Nephron (organoid): ENCODE measurements around the gene SLC5A1.
"Not testable (repeated sequence)": the region's sequence is repeated elsewhere in the genome, so short reads cannot be mapped to it uniquely, and the experiment has no call there.

Source experiments
- H3K27ac Mint-ChIP-seq, 3 experiments: 2 replicates each; pipeline ENCODE4 v1.8.0; 2020; ENCODE audit warnings: mixed read lengths in 3 of 3, mild to moderate bottlenecking in 2 of 3, moderate library complexity in 1 of 3
- H3K27me3 Mint-ChIP-seq: 2 replicates; pipeline ENCODE4 v1.8.0; 2021; ENCODE audit warnings: low read depth, mild to moderate bottlenecking, moderate library complexity, mixed read lengths
- H3K36me3 Mint-ChIP-seq: 2 replicates; pipeline ENCODE4 v1.8.0; 2020; ENCODE audit warnings: low read depth, mixed read lengths
- H3K4me1 Mint-ChIP-seq: 2 replicates; pipeline ENCODE4 v1.8.0; 2020; ENCODE audit warnings: mixed read lengths
- H3K4me3 Mint-ChIP-seq, 3 experiments: 2 replicates each; pipeline ENCODE4 v1.8.0; 2020; ENCODE audit warnings: mild to moderate bottlenecking in 3 of 3, mixed read lengths in 3 of 3, moderate library complexity in 2 of 3
- H3K9me3 Mint-ChIP-seq: 2 replicates; pipeline ENCODE4 v1.8.0; 2020; ENCODE audit warnings: mixed read lengths
- TF ChIP-seq, protein P1 (sequence below), 3 experiments: fragments of 200-600 bp; sonication (generic); IDR thresholded peaks; one replicate each; pipeline ENCODE4 v1.5.0; 2021; ENCODE audit warnings: antibody characterized with exemption in 3 of 3; ENCODE audit not compliant: unreplicated experiment in 3 of 3

The SLC5A1 gene

DNA sequence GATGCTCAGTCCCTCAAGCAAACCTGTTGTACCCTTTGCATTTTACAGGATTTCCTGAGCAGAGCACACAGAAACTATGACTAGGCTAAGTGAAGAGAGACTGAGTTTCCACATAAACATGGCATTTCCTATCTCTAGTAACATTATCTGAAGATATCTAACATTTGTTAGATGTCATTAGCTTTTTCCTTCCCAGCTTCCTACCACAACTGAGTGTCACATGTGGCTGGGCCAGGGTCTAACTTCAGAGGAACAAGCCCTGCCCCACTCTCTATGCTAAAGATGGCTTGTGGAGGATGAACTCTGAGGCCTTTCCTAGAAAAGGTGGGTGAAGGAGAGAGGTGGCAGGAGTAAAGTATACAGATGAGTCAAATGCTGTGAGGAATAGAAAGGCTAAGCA, 99.5 kb downstream of the SLC5A1 start:
- Mint-ChIP-seq H3K9me3 (peaks cover 5% of the 10 kb centered on the region), H3K4me1 (no peaks in the 10 kb centered on the region), H3K36me3 (no peaks in the 10 kb centered on the region), H3K4me3 (no peak overlapping the region), H3K27me3 (no peaks in the 10 kb centered on the region), H3K27ac (no peak overlapping the region)
- TF ChIP-seq, protein P1, sequence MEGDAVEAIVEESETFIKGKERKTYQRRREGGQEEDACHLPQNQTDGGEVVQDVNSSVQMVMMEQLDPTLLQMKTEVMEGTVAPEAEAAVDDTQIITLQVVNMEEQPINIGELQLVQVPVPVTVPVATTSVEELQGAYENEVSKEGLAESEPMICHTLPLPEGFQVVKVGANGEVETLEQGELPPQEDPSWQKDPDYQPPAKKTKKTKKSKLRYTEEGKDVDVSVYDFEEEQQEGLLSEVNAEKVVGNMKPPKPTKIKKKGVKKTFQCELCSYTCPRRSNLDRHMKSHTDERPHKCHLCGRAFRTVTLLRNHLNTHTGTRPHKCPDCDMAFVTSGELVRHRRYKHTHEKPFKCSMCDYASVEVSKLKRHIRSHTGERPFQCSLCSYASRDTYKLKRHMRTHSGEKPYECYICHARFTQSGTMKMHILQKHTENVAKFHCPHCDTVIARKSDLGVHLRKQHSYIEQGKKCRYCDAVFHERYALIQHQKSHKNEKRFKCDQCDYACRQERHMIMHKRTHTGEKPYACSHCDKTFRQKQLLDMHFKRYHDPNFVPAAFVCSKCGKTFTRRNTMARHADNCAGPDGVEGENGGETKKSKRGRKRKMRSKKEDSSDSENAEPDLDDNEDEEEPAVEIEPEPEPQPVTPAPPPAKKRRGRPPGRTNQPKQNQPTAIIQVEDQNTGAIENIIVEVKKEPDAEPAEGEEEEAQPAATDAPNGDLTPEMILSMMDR (IDR thresholded peaks at IDR 0.05; ENCODE audit: unreplicated experiment in 3 of 3) = no peak

DNA sequence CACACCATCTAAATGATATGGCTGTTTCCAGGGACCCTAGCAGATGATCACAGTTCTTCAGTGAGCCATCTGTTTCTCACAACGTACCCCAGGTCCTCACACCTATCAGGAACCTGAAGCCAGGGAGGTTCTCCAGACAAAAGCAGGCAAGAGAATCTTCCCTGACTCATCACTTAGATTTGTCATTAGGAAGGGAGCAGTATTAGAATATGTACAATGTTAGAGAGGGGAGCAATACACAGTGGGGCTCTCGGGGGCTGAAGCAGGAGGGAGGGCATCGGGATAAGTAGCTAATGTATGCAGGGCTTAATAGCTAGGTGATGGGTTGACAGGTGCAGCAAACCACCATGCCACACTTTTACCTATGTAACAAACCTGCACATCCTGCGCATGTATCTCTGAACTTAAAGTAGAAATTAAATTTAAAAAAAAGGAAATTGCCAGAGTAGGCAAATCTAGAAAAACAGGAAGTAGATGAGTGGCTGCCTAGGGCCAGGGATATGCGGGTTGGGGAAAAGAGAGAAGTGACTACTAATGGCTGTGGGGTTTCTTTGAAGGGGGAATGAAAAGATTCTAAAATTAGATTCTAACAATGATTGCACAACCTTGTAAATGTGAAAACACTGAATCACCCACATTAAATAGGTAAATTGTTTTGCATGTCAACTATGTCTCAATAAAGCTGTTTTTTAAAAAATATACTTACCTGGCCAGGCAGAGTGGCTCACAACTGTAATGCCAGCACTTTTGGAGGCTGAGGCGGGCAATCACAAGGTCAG, 101.6 kb downstream of the SLC5A1 start:
- Mint-ChIP-seq H3K27me3 (no peaks in the 10 kb centered on the region), H3K36me3 (no peaks in the 10 kb centered on the region)
- TF ChIP-seq, protein P1 (IDR thresholded peaks at IDR 0.05; ENCODE audit: unreplicated experiment in 3 of 3) = no peak

DNA sequence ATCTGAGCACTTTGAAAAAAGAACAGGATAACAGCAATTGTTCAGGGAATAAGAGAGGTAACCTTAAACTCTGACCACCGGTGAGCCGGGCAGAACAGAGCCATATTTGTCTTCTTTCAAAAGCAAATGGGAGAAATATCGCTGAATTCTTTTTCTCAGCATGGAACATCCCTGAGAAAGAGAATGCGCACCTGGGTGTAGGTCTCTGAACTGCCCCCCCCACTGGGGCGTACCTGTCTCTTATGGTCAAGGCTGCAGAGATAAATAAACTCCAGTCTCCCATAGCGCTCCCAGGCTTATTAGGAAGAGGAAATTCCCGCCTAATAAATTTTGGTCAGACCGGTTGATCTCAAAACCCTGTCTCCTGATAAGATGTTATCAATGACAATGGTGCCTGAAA, 104.1 kb downstream of the SLC5A1 start:
- not testable (repeated sequence) for H3K4me1 Mint-ChIP-seq, H3K4me3 Mint-ChIP-seq

More for the DNA sequence above, 101.6 kb downstream of the SLC5A1 start:
- no peaks in the 10 kb centered on the region for H3K4me1 Mint-ChIP-seq
- no peak overlapping the region for H3K27ac Mint-ChIP-seq
- peaks cover 10% of the 10 kb centered on the region for H3K9me3 Mint-ChIP-seq
- no peak overlapping the region for H3K4me3 Mint-ChIP-seq

GRCh38 chr22:32148372-32148771, 105.3 kb downstream of the SLC5A1 start:
- not testable (repeated sequence) for H3K9me3 Mint-ChIP-seq, H3K4me3 Mint-ChIP-seq, H3K27ac Mint-ChIP-seq, H3K4me1 Mint-ChIP-seq, H3K27me3 Mint-ChIP-seq, H3K36me3 Mint-ChIP-seq

More for the DNA sequence above, 104.1 kb downstream of the SLC5A1 start:
- H3K36me3 Mint-ChIP-seq, H3K27me3 Mint-ChIP-seq, H3K27ac Mint-ChIP-seq, H3K9me3 Mint-ChIP-seq: not testable (repeated sequence)

DNA sequence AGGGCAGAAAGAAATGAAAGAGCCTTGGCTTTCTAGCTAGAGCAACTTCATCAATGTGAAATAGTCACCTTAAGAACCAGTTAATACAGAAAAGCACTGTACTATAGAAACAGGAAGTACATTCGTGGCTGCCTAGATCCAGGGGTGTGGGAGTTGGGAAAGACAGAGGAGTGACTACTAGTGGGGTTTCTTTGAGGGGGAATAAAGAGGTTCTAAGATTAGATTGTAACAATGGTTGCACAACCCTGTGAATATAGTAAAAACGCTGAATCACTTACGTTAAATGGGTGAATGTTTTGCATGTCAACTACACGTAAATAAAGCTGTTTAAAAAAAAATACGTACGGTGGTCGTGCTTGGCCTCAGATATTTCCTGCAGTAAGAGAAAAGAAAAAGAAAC, 107.6 kb downstream of the SLC5A1 start:
- not testable (repeated sequence) for H3K4me1 Mint-ChIP-seq, H3K4me3 Mint-ChIP-seq, H3K9me3 Mint-ChIP-seq, H3K36me3 Mint-ChIP-seq, H3K27ac Mint-ChIP-seq
- peaks cover 15% of the 10 kb centered on the region for H3K27me3 Mint-ChIP-seq

- not testable (repeated sequence) for H3K4me3 Mint-ChIP-seq, H3K4me1 Mint-ChIP-seq, H3K27ac Mint-ChIP-seq, H3K9me3 Mint-ChIP-seq, H3K36me3 Mint-ChIP-seq
- H3K27me3 Mint-ChIP-seq = peaks cover 18% of the 10 kb centered on the region
Measured at GRCh38 chr22:32151641-32152040, 108.6 kb downstream of the SLC5A1 start.

DNA sequence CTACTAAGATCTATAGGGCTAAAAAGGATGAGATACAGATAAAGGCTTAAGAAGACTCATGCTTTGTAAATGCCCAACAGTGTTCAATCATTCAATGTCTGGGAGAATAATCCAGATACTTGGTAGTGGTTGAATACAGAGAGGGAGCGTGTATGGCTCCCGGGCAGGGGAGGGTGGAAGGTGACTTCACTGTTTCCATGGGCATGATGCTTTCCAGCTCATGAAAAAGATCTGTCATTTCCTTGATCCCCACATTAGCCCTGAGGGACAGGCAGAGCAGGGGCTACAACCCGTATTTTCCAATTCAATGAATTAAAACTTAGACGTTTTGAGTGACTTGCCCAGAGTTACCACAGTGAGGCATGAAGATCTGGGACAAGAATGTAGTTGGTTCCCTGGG, 111.7 kb downstream of the SLC5A1 start:
- H3K4me3 Mint-ChIP-seq, H3K9me3 Mint-ChIP-seq, H3K4me1 Mint-ChIP-seq, H3K27ac Mint-ChIP-seq, H3K36me3 Mint-ChIP-seq: not testable (repeated sequence)
- peaks cover 26% of the 10 kb centered on the region for H3K27me3 Mint-ChIP-seq

DNA sequence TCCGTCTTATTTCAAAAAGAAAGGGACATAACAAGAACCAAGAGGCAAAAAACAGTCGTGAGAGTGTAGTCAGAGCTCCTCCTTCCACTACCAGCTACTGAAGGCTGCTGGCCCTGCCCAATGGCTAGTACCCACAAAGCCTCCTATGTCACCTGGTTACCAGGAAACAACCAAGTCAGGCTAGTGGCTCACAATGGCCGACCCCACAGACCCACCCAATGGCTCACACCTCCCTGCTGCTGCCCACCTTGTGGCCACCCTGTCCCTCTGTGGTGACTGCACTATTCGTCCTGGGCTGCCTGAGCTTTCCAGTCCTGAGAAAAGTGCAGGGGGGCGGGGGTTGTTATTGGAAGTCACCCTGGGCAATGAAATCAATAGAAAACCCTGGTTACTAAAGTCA, 114.6 kb downstream of the SLC5A1 start:
- H3K36me3 Mint-ChIP-seq, H3K4me3 Mint-ChIP-seq, H3K27ac Mint-ChIP-seq, H3K9me3 Mint-ChIP-seq, H3K4me1 Mint-ChIP-seq: not testable (repeated sequence)
- peaks cover 24% of the 10 kb centered on the region for H3K27me3 Mint-ChIP-seq

DNA sequence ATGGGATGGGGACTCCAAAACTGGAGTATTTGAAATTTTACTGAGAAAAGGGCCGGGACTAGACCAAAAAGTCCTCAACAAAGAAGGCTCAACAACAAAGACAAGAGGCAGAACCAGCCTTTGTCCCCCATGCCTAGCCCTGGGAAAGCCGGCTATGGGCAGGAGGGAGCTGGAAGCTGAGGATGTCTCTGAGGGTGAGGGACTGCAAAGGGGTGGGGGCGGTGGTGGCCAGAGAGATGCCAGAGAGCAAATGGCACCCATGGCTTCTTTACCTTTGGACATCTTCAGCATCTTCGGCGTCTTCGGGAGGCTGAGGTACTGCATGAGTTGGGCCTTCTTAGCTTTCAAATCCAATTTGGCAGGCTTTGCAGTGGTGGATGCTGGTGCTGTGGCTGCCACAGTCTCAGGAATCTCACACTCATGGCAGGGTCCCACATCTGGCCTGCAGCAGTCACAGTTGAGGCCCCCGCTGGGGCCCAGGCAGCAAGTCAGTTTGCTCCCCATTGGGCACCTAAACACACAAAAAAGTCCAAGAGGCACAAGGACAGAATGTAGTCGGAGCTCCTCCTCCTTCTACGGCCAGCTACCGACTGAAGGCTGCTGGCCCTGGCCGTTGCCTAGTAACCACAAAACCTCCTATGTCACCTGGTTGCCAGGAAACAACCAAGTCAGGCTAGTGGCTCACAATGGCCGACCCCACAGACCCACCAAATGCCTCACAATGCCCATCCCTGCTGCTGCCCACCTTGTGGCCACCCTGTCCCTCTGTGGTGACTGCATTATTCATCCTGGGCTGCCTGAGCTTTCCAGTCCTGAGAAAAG, 115.9 kb downstream of the SLC5A1 start, which contains the start of gene C22orf42:
TSS of gene C22orf42 (minus strand) at position 592 of the 822 bp plus-strand sequence. CDS start at position 504, 88 bp downstream.
- H3K4me3 Mint-ChIP-seq = no peak within 1 kb of the TSS
- no peaks in the 10 kb centered on the region for H3K4me1 Mint-ChIP-seq
- TF ChIP-seq, protein P1 (IDR thresholded peaks at IDR 0.05; ENCODE audit: unreplicated experiment in 3 of 3) = no peak
- H3K27me3 Mint-ChIP-seq = peaks cover 31% of the 10 kb centered on the region
- H3K36me3 Mint-ChIP-seq = no peaks in the 10 kb centered on the region
- H3K27ac Mint-ChIP-seq = no peak within 1 kb of the TSS
- H3K9me3 Mint-ChIP-seq = no peaks in the 10 kb centered on the region

DNA sequence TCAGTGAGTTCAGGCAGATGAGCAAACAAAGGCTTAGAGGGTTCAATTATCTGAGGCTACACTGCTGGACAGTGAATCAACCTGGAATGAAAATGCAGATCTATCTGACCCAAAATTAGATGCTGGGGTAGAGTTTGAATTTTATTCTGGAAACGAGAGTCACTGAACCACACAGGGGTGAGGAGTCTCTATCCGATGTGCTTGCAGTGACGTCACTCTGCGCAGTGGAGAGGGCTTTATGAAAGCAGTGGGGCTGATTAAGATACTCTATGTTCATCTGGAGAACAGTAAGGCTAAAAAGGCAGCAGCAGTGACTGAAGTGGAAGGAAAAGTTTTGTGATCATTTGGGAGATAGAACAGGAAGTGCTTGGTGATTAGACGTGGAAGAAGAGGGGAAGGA, 117.3 kb downstream of the SLC5A1 start:
- H3K9me3 Mint-ChIP-seq, H3K36me3 Mint-ChIP-seq, H3K27ac Mint-ChIP-seq, H3K4me1 Mint-ChIP-seq, H3K4me3 Mint-ChIP-seq: not testable (repeated sequence)
- H3K27me3 Mint-ChIP-seq = peaks cover 22% of the 10 kb centered on the region
